ENCODE results near the gene SCD. TPM values are rescaled to one million over a fixed set of nuclear protein-coding genes. Genes with fewer than 3 reads are reported as not detected.

SCD gene
- total RNA-seq, 1 donor from 2014 or later = 2.9 TPM

DNA sequence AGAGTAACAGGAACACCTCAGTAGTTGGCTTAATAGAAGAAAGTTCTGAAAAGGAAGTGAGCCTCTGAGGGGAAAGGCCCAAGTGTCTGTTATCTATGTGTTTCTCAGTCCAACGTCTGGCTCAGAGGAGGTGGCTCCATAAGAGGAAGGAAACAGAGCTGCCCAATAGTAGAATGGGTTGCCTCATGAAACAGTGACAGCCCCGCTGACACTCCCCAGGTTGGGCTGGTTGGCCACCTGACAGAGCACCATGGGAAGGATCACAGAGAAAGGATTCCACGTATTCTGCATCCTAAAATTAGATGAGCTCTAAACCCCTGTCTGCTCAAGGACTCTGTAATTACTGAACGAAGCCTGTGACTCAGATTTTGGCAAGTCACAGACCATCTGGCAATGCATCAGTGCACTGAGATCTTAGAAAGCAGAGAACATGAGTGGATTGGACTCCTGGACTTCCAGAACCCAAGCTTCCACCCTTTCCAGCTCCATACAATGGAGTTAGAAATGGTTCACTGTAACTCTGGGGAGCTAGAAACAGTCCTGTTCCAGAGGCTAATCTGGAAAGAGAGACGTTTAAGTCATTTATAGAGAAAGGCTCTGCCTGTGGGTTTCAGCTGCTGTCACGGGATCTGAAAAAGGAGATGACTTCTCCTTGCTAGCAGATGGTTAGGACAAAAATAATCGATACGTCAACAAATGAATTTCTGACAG is 19.9 kb upstream of the SCD start:
- Histone ChIP-seq H3K4me3 (no peak overlapping the region), H3K27ac (no peak overlapping the region), H3K9me3 (no peaks in the 10 kb centered on the region), H3K27me3 (no peaks in the 10 kb centered on the region), H3K36me3 (no peaks in the 10 kb centered on the region), H3K4me1 (no peaks in the 10 kb centered on the region)
- no peak for TF ChIP-seq CTCF (IDR thresholded peaks at IDR 0.05)
- intact Hi-C loops (cut with DNase I) = no loop called here
- DNase-seq (ENCODE audit: low spot score in 2 of 2) = no peak

DNA sequence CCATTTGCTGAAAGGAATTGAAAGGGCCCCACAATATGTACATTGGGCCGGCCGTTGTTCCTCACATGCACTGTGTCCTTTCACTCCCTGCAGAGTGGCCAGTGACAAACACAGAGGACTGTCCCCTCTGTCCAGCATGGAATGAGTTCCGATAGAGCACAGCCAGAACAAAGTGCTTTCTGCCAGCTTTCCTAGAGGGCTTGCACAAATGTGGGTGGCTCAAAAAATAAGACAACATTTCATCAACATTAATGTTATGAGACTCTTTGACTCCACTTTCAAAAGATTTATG is 19.4 kb upstream of the SCD start:
- no peak for TF ChIP-seq CTCF (IDR thresholded peaks at IDR 0.05)
- DNase-seq (ENCODE audit: low spot score in 2 of 2) = no peak
- Histone ChIP-seq H3K36me3 (no peaks in the 10 kb centered on the region), H3K4me3 (no peak overlapping the region), H3K27ac (no peak overlapping the region), H3K9me3 (no peaks in the 10 kb centered on the region), H3K27me3 (no peaks in the 10 kb centered on the region), H3K4me1 (no peaks in the 10 kb centered on the region)
- intact Hi-C loops (cut with DNase I) = no loop called here

DNA sequence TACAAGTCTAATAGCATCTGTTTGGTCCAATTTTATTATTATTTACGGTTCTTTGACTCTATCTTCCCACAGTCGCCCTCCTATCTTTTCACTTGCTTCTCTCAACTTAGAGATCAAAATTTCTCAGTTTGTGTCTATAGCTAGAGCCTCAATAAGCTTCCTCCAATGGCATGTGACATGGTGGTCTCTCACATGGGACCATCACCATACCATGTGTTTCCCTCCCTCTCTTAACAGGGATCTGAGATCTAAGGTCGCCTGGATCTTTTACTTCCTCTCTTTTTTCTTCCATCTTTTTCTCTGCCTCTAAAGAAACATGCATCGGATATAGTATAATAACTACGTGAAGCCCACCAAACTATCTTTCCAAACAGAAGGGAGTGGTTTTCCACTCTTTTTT is 18.8 kb upstream of the SCD start:
- no peaks in the 10 kb centered on the region for H3K9me3 ChIP-seq
- DNase-seq (ENCODE audit: low spot score in 2 of 2) = no peak
- no peak for TF ChIP-seq CTCF (IDR thresholded peaks at IDR 0.05)
- H3K4me3 ChIP-seq = no peak overlapping the region
- H3K27ac ChIP-seq = no peak overlapping the region
- no peaks in the 10 kb centered on the region for H3K36me3 ChIP-seq
- H3K27me3 ChIP-seq = no peaks in the 10 kb centered on the region
- intact Hi-C loops (cut with DNase I) = no loop called here
- H3K4me1 ChIP-seq = no peaks in the 10 kb centered on the region

DNA sequence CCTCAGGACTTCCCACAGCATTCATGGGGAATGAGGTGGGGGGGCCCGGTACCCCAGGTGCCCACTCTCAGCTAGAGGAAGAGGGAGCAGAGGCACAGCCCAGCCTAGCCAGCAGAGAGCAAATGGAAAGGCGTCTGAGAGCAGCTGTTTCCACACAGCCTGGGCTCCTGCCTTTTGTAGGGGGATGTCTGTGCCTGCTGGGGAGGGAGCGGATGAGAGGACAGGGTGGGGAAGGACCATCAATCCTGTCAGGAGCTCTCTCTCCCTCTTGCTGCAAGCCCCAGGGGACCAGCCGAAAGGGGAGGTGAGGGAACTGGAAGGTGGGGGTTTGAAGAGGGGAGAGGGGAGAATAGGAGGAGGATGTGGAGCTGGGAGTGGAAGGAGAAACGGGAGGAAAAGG is 17.0 kb upstream of the SCD start, which contains the start of gene PKD2L1:
TSS of gene PKD2L1 (minus strand) at position 150 of the 400 bp plus-strand sequence. CDS start at position 25, 125 bp downstream.
- DNase-seq (ENCODE audit: low spot score in 2 of 2) = no peak
- Histone ChIP-seq H3K9me3 (no peaks in the 10 kb centered on the region), H3K4me3 (no peak within 1 kb of the TSS), H3K27ac (no peak within 1 kb of the TSS), H3K27me3 (no peaks in the 10 kb centered on the region), H3K4me1 (no peaks in the 10 kb centered on the region), H3K36me3 (no peaks in the 10 kb centered on the region)
- intact Hi-C loops (cut with DNase I) = no loop called here
- no peak for TF ChIP-seq CTCF (IDR thresholded peaks at IDR 0.05)

DNA sequence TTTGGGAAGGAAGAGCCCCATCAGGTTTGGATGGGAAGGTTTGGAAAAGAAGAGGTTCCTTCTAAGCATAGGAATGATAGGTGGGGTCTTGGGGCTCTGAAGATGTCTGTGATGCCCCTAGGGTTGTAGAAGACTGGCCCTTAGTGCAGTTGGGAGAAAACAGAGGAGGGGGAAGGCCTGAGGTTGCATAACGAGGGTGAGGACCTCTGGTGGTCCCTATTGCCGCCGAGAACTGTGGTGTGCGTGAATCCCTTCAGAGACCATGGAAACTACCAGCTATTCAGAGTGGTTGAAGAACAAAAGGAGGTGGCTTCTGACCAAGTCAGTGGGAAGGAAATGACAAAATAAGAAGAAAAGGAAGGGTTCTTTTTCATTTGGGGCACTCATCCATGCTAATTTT is 13.9 kb upstream of the SCD start:
- Histone ChIP-seq H3K4me1 (no peaks in the 10 kb centered on the region), H3K27me3 (no peaks in the 10 kb centered on the region), H3K9me3 (no peaks in the 10 kb centered on the region), H3K4me3 (no peak overlapping the region), H3K27ac (no peak overlapping the region), H3K36me3 (no peaks in the 10 kb centered on the region)
- no peak for TF ChIP-seq CTCF (IDR thresholded peaks at IDR 0.05)
- intact Hi-C loops (cut with DNase I) = no loop called here
- no peak for DNase-seq (ENCODE audit: low spot score in 2 of 2)
